ENCODE data around the gene KLHL1. TPM values are rescaled to one million over a fixed set of nuclear protein-coding genes. Genes with fewer than 3 reads are reported as not detected.
"Not testable (repeated sequence)": the region's sequence is repeated elsewhere in the genome, so short reads cannot be mapped to it uniquely, and the experiment has no call there.

KLHL1 gene
- total and polyA plus RNA-seq, 2 of the 4 experiments (the other 2 are of a cell fraction): not detected

GRCh38 chr13:70108356-70109105 is at the start of gene KLHL1 (continued):
- TF ChIP-seq RFX5 (IDR thresholded peaks at IDR 0.05; ENCODE audit: low read depth, low read length) (no peak), FOS (IDR thresholded peaks at IDR 0.05; ENCODE audit: low read depth, low read length) (no peak)

GRCh38 chr13:70142658-70143057 is 34.4 kb upstream of the KLHL1 start:
- H3K27me3 ChIP-seq (ENCODE audit: control insufficient read depth, insufficient read depth, low read length); H3K4ac ChIP-seq (ENCODE audit: low read depth, low read length); ATAC-seq (ENCODE audit: low read depth); H4K8ac ChIP-seq (ENCODE audit: low read depth in 2 of 2, low read length in 2 of 2); H3K4me3 ChIP-seq (ENCODE audit: insufficient read depth, low read depth, low read length); H4K5ac ChIP-seq (ENCODE audit: low read depth, low read length); H2BK5ac ChIP-seq (ENCODE audit: low read depth, low read length, poor library complexity, severe bottlenecking); H3K14ac ChIP-seq (replicated peaks; ENCODE audit: low read depth, low read length); POLR2A ChIA-PET (ENCODE audit: unreplicated experiment); H3K56ac ChIP-seq (ENCODE audit: extremely low read depth, insufficient read depth, low read length); H3K9me1 ChIP-seq (ENCODE audit: insufficient read depth, low read length); in situ Hi-C loops (cut with MboI; ENCODE audit: low sequenced_read_pairs); DNase-seq; H4K91ac ChIP-seq (ENCODE audit: insufficient read depth, low read depth, low read length); H3K36me3 ChIP-seq (ENCODE audit: control insufficient read depth, insufficient read depth, low read length); H3K18ac ChIP-seq (ENCODE audit: low read depth, low read length); H2BK15ac ChIP-seq (ENCODE audit: low read depth, low read length); H3K4me1 ChIP-seq (ENCODE audit: control insufficient read depth, insufficient read depth, low read length); BruUV-seq (replicated peaks); H3K79me1 ChIP-seq (ENCODE audit: low read depth in 1 of 2, low read length in 2 of 2); H3K27ac ChIP-seq (ENCODE audit: insufficient read depth, low read length); H3K9me3 ChIP-seq (ENCODE audit: control insufficient read depth, insufficient read depth, low read length); H3K4me2 ChIP-seq (ENCODE audit: low read depth, low read length); H2BK20ac ChIP-seq (ENCODE audit: low read depth, low read length); H2BK120ac ChIP-seq (ENCODE audit: low read depth, low read length); H3K9ac ChIP-seq (ENCODE audit: low read depth, low read length); H2AK5ac ChIP-seq (ENCODE audit: low read depth, low read length); CTCF ChIA-PET; H2AFZ ChIP-seq (replicated peaks; ENCODE audit: low read length, poor library complexity); H2AK9ac ChIP-seq (replicated peaks; ENCODE audit: low read depth, low read length, poor library complexity); intact Hi-C loops (cut with micrococcal nuclease); H4K20me1 ChIP-seq (ENCODE audit: insufficient read depth, low read length); H3K23ac ChIP-seq (ENCODE audit: low read depth, low read length); dilution Hi-C loops (cut with HindIII; ENCODE audit: low sequenced_read_pairs, unreplicated experiment): not testable (repeated sequence)
- WGBS, 2 experiments (ENCODE audit: extremely low coverage in 2 of 2, insufficient read length in 1 of 2): no CpG with 5 or more reads among the region's 12 CpGs
